Measurements from ENCODE around the gene ARHGAP18.

- no peak for TF ChIP-seq CTCF (IDR thresholded peaks at IDR 0.05)
- TF ChIP-seq POLR2A (IDR thresholded peaks at IDR 0.05), result no peak
Observed at GRCh38 chr6:129635396-129636130, 74.4 kb downstream of the ARHGAP18 start.
